ENCODE data around the gene MACROH2A1.
A peak's percentile ranks its signal among the peaks of the same experiment; 100 is the strongest.

The MACROH2A1 gene

DNA sequence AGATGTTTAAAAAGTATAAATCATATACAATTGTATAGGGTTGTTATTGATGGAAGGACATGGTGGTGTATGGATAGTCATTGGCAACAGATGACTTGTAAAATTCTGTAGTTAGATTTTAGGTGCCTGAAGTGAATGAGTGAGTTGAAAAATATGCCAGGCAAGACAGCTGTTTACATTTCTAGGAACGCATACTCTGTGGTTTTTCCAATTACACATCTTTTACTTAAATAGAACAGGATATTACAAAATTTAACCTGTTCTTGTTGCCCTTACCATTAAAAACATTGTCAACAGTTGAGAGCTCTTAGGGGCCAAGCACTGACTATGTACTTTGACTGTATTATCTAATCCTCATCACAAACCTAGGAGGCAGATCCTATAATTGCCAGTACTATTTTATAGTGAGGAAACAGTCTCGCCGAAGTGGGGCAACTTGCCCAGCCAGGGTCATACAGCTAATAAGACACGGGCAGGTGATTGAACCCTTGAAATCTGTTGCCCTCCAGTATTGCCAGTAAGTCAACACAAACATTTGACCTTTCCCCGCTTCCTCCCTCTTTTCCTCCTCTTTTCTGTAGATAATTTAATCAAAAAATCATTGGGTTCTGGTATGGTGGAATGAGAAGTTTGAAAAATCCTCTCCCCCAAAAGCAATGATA lies 88.6 kb downstream of the MACROH2A1 start:
- DNase-seq: no peak

DNA sequence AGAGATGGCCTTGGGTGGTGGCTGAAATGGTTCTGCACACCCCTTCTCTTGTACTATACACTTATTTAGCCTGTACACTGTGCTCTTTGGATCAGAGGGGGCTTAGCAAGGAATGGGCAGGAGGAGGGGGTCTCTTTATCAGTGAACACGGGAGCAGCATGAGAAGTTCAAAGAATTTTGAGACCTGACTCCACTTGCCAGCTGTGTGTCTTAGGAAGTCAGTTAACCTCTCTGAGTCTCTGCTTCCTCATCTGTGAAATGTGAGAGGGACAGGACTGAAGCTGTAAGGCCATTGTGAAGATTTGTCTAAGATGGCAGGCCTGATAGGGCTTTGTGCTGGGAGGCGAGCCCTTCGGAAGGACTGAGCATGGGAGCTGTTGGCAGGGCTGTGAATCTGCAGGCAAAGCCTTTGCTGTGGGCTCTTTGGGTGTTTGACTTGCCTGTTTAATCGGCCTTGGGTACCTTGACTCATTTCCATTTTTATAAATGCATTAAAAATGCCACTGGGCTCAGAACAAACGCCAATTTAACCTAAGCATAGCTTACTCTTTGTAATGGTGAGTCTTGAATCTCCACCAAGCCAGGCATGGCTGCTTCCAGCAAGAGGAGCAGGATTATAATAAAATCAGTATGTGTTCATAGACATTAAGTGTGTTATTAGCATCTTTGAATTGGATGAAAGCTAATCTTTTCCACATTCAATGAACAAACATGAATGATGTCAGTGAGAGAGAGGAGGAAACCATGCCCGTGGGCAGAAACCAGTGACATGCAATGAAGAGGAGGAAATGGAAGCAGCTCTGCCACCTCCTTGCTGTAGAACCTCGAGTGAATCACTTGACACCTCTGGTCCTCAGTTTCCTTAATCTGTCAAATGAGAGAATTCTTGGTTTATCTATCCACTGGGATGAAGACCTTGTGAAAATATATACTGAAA lies 89.4 kb downstream of the MACROH2A1 start:
- no peak for DNase-seq

DNA sequence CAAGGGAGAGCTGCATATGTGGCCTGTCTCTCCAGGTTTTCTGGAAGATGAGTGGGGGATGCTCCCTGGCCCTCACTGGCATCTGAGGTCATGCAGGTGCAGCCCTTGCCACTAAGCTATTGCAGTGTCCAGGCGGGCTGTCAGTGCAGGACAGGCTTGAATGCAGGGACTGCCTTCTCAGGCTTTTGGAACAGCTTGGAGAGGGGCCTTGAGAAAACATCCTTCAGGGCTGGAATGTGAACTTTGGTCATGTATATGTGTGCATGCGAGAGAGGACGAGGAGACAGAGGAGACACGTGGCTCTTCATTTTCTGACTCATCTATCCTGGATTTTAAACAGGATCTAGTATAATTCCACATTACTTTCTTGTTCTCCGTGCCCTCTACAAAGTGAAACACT lies 90.3 kb downstream of the MACROH2A1 start:
- no peak for DNase-seq

DNA sequence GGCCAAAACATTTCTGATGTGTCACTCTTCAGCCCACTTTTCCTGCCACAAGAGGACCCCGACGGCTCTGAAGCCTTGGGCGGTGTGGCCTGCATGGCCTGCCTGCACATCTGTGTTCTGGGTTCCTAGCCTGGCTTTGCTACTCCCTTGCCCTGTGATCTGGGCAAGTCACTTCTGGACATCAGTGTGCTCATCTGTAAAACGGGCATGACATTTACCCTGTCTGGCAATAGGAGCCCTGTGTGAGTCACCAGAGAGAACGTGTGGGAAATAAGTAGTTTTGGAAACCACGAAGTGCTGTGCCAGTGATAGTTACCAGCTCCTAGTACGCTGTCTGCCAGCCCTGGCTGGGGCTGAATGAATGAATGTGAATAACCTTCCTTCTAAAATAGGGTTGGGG lies 90.8 kb downstream of the MACROH2A1 start:
- no peak for DNase-seq

DNA sequence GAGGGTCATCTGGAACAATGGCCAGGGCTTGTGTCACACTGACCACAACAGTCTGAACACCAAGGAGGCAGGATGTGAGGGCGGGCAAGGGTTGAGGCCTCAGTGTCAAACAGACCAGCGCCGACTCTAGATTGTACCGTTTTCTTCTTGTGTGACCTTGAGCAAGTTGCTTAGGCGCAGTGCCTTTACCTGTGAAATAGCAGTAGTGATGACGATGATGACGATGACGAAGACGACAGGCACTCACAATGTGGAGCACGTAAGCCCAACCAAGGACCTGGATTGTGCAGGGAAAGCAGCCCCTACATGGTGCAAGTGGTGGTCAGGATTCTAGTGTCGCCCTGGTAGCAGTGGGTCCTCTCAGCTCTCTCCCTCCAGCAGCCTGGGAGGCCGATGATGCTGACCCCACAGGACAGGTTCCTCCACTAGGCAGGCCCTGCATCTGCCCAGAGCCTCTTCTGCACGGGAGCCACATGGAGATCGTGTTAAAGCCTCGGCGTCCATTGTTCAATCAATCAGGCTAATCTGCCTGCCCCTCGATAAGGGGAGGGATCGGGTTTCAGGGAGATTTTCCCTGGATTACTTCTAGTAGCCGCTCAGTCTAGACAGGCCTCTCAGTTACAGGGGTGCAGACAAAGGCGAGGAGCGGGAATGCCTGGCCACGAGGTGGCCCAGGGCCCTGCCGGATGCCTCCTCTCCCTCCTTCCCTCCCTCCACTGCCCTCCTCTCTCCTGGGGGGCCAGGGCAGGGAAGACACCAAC lies 91.7 kb downstream of the MACROH2A1 start:
- peak; percentile 70 for DNase-seq

DNA sequence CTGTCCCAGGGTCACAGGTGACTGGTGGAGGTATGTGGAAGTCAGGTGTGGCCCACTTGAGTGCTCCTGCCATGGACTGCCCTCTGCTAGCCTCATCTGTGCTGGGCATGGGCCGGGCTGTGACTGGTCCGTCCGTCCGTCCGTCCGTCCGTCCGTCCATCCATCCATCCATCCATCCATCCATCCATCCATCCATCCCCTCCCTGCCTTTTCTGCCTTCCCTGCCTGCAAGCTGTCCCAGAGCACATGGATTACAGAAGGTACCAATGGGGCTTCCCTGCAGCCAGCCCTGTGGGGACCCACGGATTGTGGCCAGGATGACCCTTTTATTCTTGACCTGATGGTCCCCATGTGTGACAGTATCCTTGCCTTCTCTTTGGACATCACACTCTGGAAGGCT lies 92.5 kb downstream of the MACROH2A1 start:
- DNase-seq: no peak

DNA sequence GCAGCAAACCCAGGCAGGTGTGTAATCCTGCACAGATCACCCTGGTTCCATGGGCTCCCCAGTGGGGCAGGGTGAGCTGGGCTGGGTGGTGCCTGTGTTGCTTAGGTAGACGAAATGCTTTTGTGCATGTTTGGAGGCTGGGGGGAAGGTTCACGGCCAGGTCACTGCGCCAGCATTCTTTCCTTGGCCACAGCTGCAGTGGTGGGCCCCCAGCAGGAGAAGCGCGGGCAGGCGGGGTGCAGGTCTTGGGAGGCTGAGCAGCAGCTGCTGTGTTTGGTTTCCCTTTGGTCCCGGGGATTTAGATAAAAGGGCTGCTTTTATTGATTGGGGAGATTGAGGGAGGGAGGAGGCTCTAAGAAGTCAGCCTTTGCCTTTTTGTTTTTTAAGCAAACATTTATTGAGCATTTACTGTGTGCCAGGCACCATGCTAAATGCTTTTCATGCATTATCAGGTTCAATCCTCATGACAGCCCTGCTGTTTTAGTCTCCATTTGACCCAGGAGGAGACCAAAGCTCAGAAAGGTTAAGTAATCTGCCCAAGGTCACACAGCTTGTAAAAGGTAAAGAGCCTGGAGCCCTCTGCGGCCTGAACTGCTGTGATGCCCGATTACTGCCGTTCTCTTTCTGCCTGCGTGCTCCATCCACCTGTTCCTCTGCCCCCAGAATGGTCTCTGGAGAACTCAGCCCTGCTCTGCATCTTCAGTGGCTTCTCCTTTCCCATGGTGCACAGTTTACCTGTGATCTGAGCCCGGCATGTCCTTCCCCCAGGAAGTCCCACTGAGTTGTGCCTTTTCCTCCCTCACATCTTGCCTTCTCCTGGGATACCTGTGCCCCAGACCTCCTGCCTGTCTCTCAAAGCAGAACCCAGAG lies 94.4 kb downstream of the MACROH2A1 start:
- DNase-seq: peak; percentile 78

DNA sequence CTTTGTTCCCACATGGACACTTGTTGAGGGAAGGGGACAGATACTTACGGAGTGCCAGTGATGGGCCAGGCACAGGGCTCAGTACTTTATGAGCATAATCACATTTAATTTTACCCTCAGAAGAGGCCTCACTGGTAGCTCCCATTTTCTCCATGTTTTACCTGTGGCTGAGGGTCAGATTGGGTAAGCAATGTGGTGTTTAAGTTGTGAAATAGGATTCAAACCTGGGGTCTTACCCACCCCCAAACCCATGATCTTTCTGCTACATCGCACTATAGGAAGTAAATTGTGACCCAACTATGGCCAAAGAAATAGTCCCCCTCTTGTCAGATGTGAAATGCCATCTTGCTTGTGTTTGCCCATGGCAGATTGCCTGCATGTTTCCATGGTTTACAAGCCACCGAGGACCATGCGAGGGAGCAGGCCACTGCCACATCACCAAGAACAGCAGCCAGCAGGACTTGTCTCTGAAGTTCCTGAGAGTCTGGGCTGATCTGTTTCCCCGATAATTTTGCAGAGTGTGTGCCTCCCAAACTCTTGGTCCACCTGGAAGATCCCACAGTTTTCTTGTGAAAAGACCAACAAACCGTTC lies 95.4 kb downstream of the MACROH2A1 start:
- no peak for DNase-seq

DNA sequence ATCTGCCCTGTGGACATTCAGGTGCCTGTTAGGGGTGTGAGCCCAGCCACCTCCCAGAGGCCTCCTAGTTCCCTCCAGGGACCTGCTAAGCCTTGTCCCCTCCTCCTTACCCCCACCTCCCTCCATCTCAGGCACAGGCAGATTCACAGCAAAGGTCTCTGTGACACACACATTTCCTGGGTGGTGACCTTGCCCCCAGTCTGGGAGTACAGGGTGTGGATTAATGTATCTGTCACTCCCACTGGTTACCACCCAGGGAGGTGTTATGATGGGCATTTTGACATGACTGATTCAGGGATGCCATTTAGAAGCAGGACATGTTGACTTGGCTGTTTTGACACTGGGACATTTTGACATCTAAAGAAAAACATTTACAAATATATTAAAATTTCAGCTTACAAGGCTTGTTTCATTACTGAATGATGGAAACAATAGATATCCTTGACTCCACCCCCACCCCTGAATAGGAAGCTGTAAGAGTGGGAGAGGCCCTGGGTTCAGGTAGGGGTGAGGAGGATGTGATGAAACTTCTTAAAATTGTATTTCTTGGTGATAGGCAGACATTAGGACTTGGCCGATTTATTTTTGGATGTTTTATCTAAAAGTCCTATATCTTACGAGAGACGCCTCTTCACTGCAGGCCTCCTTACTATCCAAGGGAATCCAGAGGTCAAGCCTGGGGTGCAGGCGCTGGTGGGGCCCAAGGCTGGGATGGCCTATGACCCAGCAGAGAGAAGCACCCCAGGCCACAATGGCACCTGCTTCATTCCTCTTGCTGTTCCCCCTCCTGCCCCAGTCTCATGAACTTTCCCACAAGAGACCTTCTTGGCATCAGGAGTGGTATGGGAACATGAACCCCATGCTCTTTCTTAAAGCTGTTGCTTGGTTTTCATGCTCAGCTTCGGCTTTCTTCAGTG lies 101.9 kb downstream of the MACROH2A1 start:
- no peak for DNase-seq

DNA sequence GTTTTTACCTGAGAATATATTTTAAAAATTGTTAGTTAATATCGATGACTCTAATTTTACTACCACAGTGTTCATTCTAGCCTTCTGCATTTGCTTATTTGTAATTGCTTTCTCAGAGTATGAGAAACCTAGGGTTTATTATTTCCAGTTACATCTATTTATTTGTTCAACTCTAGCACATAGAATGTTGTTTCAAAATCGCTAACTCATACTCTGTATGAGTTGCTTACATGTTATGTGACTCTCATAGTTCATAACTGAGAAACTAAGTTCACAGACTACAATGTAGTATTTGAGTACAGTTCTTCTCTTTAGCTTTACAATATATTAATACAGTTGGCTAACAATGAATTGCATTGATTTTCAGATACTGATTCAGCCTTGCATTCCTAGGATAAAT lies 103.2 kb downstream of the MACROH2A1 start:
- no peak for DNase-seq

DNA sequence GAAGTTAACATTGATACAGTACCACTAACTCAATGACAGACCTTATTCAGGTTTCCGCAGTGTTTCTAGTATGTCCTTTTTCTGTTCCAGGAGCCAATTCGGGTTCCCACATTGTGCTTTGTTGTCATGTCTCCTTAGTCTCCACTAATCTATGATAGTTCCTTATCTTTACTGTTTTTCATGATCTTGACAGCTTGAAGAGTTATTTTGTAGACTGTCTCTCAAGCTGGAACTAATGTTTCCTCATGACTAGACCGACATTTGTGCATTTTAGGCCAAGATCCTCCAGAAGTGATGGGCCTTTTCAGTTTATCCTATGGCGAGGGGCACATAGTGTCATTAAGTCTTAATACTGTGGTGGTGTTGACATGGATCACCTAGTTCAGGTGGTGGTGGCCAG lies 104.2 kb downstream of the MACROH2A1 start:
- no peak for DNase-seq

DNA sequence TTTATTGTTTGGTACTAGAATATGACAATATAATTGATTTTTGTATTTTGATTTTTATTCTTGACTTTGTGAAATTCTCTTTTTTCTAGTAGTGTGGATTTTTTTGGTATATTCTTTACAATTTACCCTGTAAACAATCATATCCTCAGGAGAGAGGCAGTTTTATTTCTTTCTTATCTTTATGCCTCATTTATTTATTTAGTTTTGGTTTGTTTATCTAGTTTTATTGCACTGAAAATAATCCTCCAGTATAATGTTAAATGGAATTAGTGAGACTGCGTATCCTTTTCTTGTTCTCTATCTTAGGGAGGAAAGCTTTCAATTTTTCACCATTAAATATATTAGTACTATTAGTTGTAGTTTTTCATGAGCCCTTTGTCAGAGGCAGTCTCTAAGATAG lies 109.4 kb downstream of the MACROH2A1 start:
- no peak for DNase-seq

DNA sequence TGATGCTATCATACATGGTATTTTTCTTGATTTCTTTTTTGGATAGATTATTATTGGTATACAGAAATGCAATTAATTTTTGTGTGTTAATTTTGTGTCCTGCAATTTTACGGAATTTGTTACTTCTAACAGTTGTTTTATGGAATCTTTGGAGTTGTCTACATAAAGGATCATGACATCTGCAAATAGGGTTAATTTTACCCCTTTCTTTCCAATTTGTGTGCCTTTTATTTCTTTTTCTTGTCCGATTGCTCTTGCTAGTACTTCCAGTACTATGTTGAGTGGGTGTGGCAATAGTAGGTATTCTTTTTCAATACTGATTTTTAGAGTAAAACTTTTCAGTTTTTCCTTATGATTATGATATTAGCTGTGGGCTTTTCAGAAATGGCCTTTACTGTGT lies 111.5 kb downstream of the MACROH2A1 start:
- DNase-seq: no peak
